CD4-positive, alpha-beta T cell treated with Interleukin-6 at 100 ng/mL for 8 hours (primary cell): Measurements from ENCODE around the gene DRD4.

Experiments
- DNase-seq: peaks from one replicate; pipeline ENCODE4 v3.0.0-alpha.2; 2020; ENCODE audit warnings: mixed read lengths, low spot score

Gene DRD4

GRCh38 chr11:610146-610801, 26.8 kb upstream of the DRD4 start:
- DNase-seq = no peak

GRCh38 chr11:611001-611996, 25.8 kb upstream of the DRD4 start:
- DNase-seq = no peak

GRCh38 chr11:612201-612960, 24.7 kb upstream of the DRD4 start:
- DNase-seq = no peak

GRCh38 chr11:612961-613300, 24.1 kb upstream of the DRD4 start:
- no peak for DNase-seq

GRCh38 chr11:613369-613968, 23.6 kb upstream of the DRD4 start:
- DNase-seq = peak; percentile 90

- DNase-seq = no peak
These were observed 22.9 kb upstream of the DRD4 start for GRCh38 chr11:614021-614622.

DNA sequence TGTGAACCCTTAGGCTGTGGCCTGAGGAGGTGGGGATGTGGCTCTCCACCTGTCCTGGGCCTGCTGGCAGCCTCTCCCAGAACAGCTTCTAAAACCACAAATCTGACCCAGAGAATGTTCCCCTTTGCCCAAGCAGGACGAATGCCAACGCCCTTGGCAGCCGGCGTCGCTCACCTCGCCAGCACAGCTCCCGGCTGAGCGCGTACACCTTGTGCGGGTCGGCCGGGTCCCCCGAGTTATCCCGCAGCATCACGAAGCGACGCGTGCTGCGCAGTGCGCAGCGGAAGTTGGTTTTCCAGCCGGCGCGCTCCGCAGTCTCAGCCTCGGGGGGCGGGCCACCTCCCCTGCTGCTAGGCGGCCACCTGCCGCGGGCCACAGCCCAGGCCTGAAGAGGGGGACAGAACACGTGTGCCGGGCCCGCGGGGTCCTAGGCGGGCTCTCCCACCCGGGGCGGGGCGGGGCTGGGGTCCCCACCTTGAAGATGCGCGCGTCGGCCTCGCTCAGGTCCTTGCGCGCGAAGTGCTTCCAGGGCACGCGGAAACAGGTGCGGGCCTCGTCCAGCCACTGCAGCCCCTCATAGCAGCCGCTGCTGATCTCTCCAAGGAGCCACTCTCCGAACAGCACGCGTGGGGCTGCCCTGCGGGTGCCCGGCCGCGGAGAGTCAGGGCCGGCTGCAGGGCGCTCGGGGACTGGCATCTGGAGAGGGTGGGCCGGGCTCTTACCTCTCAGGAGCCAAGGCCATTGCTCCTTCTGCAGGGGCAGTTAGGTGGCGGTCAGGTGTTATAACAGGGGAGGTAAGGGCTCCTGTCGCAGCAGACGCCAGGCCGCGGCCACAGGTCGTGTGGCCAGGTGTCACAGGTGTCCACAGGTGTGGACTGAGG, 22.2 kb upstream of the DRD4 start:
- no peak for DNase-seq

GRCh38 chr11:615504-616319, 21.4 kb upstream of the DRD4 start, which contains the start of gene IRF7:
Gene IRF7, minus strand, starts transcription at chr11:615950. Its CDS starts 586 bp downstream, at chr11:615364.
- peak; percentile 88 for DNase-seq

DNA sequence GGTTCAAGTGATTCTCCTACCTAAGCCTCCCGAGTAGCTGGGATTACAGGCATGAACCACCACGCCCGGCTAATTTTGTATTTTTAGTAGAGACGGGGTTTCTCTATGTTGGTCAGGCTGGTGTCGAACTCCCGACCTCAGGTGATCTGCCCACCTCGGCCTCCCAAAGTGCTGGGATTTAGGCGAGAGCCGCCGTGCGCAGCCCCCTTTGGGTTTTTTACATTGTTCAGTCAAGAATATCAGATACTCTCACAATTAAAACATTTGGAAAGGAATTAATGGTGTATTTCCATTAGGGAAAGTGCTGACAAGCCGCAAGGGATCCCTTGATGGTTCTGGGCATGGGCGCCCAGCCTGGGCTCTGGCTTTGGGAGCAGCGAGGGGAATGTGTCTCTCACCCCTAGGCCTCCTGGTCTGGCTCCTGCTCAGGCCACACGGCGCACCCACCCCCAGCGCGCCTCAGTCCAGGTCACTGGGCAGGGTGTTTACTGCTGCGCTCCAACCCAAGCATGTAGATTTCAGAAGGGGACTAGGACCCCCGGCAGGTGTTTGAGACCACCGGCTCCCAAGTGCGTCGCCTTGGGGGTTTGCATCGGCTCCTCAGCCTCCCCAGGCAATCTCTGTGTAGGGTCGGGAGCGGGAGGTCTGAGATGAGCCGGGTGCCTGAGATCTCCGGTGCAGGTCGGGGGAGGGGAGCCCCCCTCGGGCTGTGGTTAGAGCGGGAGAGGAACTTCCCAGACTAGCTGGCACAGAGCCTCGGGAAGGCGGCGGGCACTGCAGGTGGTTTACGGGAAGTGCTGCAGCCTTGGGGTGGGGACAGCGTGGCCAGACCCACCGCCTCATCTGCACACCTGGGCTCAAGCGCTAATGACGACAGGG, 20.5 kb upstream of the DRD4 start:
- DNase-seq = no peak

DNA sequence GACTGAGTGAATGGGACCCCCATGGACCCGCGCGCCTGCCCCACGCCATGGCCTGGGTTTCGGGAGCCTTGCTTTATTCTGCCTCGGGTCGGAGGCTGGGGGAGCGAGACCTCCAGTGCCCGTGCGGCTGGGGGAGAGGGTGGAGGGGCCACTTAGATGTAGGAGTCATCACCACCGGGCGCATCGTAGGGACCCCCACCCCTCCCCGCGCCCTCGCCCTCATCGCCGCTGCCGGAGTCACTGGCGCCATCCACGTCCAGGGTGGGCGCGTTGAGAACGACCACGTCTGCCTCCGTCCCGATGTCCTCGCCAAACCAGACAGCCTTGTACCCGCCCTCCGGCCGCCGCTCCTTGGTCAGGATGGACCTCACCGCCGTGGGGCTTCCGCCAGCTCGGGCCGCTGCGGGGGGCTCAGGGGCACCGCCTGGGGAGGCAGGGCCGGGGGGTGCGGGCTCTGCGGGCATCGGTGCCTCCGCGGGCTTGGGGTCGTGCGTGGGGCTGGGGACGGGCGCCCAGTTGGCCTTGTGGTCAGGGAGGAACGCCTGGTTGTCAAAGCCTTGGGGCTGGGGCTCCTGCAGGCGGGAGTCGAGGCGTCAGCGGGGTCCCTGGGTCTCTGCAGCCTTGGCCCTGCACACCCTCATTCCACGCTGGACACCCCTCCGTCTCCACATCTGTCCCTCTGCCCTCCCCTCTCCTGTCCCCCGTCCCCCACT, 19.7 kb upstream of the DRD4 start:
- no peak for DNase-seq

DNA sequence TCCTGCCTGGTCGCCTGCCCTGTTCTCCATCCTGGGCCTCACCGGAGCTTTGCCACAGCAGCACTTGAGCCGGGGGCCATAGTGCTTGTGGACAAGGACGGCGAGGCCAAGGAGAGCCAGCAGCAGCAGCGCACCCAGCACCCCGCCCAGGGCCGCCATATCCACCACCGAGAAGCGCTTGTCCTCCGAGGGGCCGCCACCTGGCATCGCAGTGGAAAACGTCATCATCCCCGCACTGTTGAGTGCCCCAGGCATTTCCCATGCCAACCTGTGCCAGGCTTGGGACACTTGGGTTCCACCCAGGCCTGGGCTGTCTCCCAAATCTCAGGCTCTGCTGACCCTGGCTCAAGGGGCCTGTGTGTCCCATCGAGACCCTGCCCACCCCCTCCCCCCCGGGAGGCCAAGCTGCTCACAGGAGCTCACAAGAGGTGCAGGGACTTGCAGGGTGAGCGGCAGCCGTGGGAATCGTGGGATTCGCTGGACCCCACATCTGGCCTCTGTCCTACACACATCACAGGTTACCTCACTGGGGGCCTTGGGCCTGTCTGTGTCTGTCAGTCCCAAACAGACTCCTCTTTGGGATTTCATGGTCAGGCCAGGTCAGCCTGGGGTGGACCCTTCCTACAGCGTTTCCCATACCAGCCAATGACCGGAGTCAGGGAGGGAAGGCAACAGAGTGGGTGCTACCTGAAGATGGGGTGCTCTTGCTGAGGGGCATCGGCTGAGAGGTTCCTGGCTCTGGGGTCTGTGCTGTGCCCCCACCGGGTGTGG, 19.0 kb upstream of the DRD4 start:
- no peak for DNase-seq

- no peak for DNase-seq
These were observed 18.0 kb upstream of the DRD4 start for GRCh38 chr11:618856-619627.

DNA sequence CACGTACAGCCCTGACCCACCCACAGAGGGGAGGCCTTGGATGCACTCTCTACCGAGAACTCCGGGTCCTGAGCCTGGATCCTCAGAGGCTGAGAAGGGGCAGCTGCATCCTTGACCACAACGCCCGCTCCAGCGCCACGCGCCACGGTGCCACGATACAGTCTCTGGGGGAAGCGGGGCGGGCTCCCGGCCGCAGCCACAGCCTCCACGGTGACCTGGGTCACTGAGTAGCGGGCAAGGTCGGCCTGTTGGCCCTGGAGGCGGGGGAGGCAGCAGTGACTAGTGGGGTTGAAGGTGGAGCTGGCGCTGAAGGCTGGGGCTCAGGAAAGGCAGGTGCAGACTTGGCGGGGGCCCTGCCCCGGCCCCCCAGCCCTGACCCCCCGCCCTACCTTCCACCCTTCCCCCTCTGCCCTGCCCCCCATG, 17.4 kb upstream of the DRD4 start:
- no peak for DNase-seq

GRCh38 chr11:620201-620600, 16.9 kb upstream of the DRD4 start:
- DNase-seq = no peak

- no peak for DNase-seq
These were observed 15.9 kb upstream of the DRD4 start for GRCh38 chr11:620935-621814.

- DNase-seq = no peak
These were observed 15.2 kb upstream of the DRD4 start for GRCh38 chr11:621838-622237.
